OCI-LY1 (cell line): ENCODE data around the gene CFAP58.

ENCODE experiments used
- H2AFZ ChIP-seq: fragments of 200-600 bp; sonication (generic), shearing (Covaris generic); 2 replicates; pipeline ENCODE4 v1.6.0; 2014; ENCODE audit warnings: antibody characterized with exemption, mild to moderate bottlenecking, low read length
- H3F3A ChIP-seq: fragments of 200-600 bp; sonication (generic), shearing (Covaris generic); 2 replicates; pipeline ENCODE4 v1.6.0; 2014; ENCODE audit warnings: mild to moderate bottlenecking, antibody characterized with exemption, low read length, moderate library complexity; ENCODE audit not compliant: insufficient read depth
- H3K27ac ChIP-seq: fragments of 200-600 bp; sonication (generic); 2 replicates; pipeline ENCODE4 v1.5.1; 2014; ENCODE audit warnings: low read length, mixed run types, mild to moderate bottlenecking, low read depth; ENCODE audit not compliant: poor library complexity, severe bottlenecking
- H3K27me3 ChIP-seq: fragments of 200-600 bp; sonication (generic); 2 replicates; pipeline ENCODE4 v1.6.0; 2014; ENCODE audit warnings: antibody characterized with exemption, mild to moderate bottlenecking, low read length, moderate library complexity; ENCODE audit not compliant: insufficient read depth
- H3K36me3 ChIP-seq: fragments of 200-600 bp; sonication (generic); 2 replicates; pipeline ENCODE4 v1.6.1; 2014; ENCODE audit warnings: mild to moderate bottlenecking, antibody characterized with exemption, low read length, moderate library complexity, mixed read lengths; ENCODE audit not compliant: insufficient read depth
- H3K4me1 ChIP-seq: fragments of 200-600 bp; sonication (generic); 2 replicates; pipeline ENCODE4 v1.5.1; 2014; ENCODE audit warnings: mild to moderate bottlenecking, low read length, moderate library complexity; ENCODE audit not compliant: insufficient read depth, severe bottlenecking
- H3K4me2 ChIP-seq: fragments of 200-600 bp; sonication (generic), shearing (Covaris generic); 2 replicates; pipeline ENCODE4 v1.6.1; 2014; ENCODE audit warnings: low read length
- H3K4me3 ChIP-seq: fragments of 200-600 bp; sonication (generic); 2 replicates; pipeline ENCODE4 v1.5.1; 2014; ENCODE audit warnings: low read length, low read depth, mild to moderate bottlenecking, mixed read lengths; ENCODE audit not compliant: poor library complexity, severe bottlenecking
- H3K79me2 ChIP-seq: fragments of 200-600 bp; shearing (Covaris generic); 2 replicates; pipeline ENCODE4 v1.6.1; 2016; ENCODE audit warnings: mixed run types, low read length, mixed read lengths; ENCODE audit not compliant: insufficient read depth
- H3K9ac ChIP-seq: fragments of 200-600 bp; sonication (generic), shearing (Covaris generic); 2 replicates; pipeline ENCODE4 v1.6.1; 2014; ENCODE audit warnings: mild to moderate bottlenecking, low read length, mixed read lengths
- H3K9me2 ChIP-seq: fragments of 200-600 bp; sonication (generic), shearing (Covaris generic); 2 replicates; pipeline ENCODE4 v1.6.1; 2014; ENCODE audit warnings: low read depth, mild to moderate bottlenecking, low read length, mixed read lengths
- H3K9me3 ChIP-seq: fragments of 200-600 bp; shearing (Covaris generic); 2 replicates; pipeline ENCODE4 v1.6.1; 2014; ENCODE audit warnings: low read length, mixed read lengths
- H4K20me1 ChIP-seq: fragments of 200-600 bp; sonication (generic), shearing (Covaris generic); 2 replicates; pipeline ENCODE4 v1.6.0; 2016; ENCODE audit warnings: mild to moderate bottlenecking, low read length; ENCODE audit not compliant: insufficient read depth
- EZH2 ChIP-seq: fragments of 200-600 bp; sonication (generic), shearing (Covaris generic); IDR thresholded peaks from 2 replicates; pipeline ENCODE4 v1.8.0; 2017; ENCODE audit warnings: borderline replicate concordance, mixed run types, mild to moderate bottlenecking, antibody characterized with exemption, low read length, moderate library complexity, mixed read lengths
- TF ChIP-seq, protein P1 (sequence below): fragments of 200-600 bp; sonication (generic), shearing (Covaris generic); IDR thresholded peaks from 2 replicates; pipeline ENCODE4 v1.5.1; 2017; ENCODE audit warnings: mild to moderate bottlenecking, antibody characterized with exemption, low read length, moderate library complexity, mixed read lengths

Gene CFAP58

GRCh38 chr10:104472505-104472904, 118.9 kb downstream of the CFAP58 start:
- H2AFZ ChIP-seq = no peak overlapping the region
- H3K4me2 ChIP-seq = no peak overlapping the region
- no peaks in the 10 kb centered on the region for H3K9me3 ChIP-seq
- H3K27ac ChIP-seq = no peak overlapping the region
- H3K9ac ChIP-seq = no peak overlapping the region
- no peaks in the 10 kb centered on the region for H3K79me2 ChIP-seq
- no peak for TF ChIP-seq EZH2
- TF ChIP-seq, protein P1, sequence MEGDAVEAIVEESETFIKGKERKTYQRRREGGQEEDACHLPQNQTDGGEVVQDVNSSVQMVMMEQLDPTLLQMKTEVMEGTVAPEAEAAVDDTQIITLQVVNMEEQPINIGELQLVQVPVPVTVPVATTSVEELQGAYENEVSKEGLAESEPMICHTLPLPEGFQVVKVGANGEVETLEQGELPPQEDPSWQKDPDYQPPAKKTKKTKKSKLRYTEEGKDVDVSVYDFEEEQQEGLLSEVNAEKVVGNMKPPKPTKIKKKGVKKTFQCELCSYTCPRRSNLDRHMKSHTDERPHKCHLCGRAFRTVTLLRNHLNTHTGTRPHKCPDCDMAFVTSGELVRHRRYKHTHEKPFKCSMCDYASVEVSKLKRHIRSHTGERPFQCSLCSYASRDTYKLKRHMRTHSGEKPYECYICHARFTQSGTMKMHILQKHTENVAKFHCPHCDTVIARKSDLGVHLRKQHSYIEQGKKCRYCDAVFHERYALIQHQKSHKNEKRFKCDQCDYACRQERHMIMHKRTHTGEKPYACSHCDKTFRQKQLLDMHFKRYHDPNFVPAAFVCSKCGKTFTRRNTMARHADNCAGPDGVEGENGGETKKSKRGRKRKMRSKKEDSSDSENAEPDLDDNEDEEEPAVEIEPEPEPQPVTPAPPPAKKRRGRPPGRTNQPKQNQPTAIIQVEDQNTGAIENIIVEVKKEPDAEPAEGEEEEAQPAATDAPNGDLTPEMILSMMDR = no peak
- H3K9me2 ChIP-seq = no peaks in the 10 kb centered on the region
- H3K4me1 ChIP-seq = no peaks in the 10 kb centered on the region
- no peaks in the 10 kb centered on the region for H4K20me1 ChIP-seq
- H3K27me3 ChIP-seq = no peaks in the 10 kb centered on the region
- H3F3A ChIP-seq = no peaks in the 10 kb centered on the region
- no peak overlapping the region for H3K4me3 ChIP-seq
- H3K36me3 ChIP-seq = no peaks in the 10 kb centered on the region

GRCh38 chr10:104472957-104473745, 119.5 kb downstream of the CFAP58 start:
- Histone ChIP-seq H3K9me2 (no peaks in the 10 kb centered on the region), H3K27me3 (no peaks in the 10 kb centered on the region), H3K27ac (no peak overlapping the region), H3K4me3 (no peak overlapping the region), H3K79me2 (no peaks in the 10 kb centered on the region), H2AFZ (no peak overlapping the region), H3K36me3 (no peaks in the 10 kb centered on the region), H3F3A (no peaks in the 10 kb centered on the region), H3K9me3 (no peaks in the 10 kb centered on the region), H4K20me1 (no peaks in the 10 kb centered on the region), H3K9ac (no peak overlapping the region), H3K4me2 (no peak overlapping the region), H3K4me1 (no peaks in the 10 kb centered on the region)
- TF ChIP-seq EZH2 = no peak
- TF ChIP-seq, protein P1 = no peak

GRCh38 chr10:104478380-104478779, 124.7 kb downstream of the CFAP58 start:
- no peaks in the 10 kb centered on the region for H3K79me2 ChIP-seq
- TF ChIP-seq, protein P1 = no peak
- no peak for TF ChIP-seq EZH2
- no peaks in the 10 kb centered on the region for H3K9me3 ChIP-seq

More at GRCh38 chr10:104478380-104478779, 124.7 kb downstream of the CFAP58 start:
- Histone ChIP-seq H3K9me2 (no peaks in the 10 kb centered on the region), H3K27ac (no peak overlapping the region), H3K4me1 (no peaks in the 10 kb centered on the region), H2AFZ (no peak overlapping the region), H3K27me3 (no peaks in the 10 kb centered on the region), H3K36me3 (no peaks in the 10 kb centered on the region), H3F3A (no peaks in the 10 kb centered on the region), H3K4me3 (no peak overlapping the region), H3K9ac (no peak overlapping the region), H4K20me1 (no peaks in the 10 kb centered on the region), H3K4me2 (no peak overlapping the region)
